ENCODE results near the gene SPTB. TPM values are rescaled to one million over a fixed set of nuclear protein-coding genes. Genes with fewer than 3 reads are reported as not detected.

The SPTB gene
- total RNA-seq, 1 experiment from 2014 or later = 2.3 TPM

DNA sequence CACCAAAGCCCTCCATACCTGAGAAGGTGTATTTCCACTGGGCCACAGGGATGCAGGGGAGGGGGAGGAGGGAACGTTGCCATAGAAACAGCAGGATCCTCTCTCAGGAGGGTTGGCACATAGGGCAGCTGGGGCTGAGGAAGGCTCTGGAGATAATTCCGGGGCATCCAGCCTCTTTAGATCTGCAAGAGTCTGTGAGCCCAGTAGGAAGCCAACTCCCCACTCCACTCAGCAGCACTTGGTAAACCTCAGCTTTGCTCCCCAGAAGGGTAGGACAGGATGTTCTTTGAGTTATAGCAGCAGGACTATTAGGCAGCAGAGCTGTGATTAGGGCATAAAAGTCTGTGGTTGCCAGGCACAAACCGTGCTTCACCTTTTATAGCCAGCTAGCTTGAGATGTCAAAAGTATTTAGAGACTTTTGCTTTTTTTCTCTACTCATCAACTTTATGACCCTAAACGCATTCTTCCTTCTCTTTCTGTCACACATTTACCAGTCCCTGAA, 183.3 kb downstream of the SPTB start:
- DNase-seq = no peak
- Histone ChIP-seq H3K4me1 (ENCODE audit: insufficient read depth, low read length) (peaks cover 14% of the 10 kb centered on the region; the same call in 1 of the 2 replicates), H2BK120ac (ENCODE audit: low read depth, low read length, poor library complexity, severe bottlenecking) (no peak overlapping the region), H3T11ph (ENCODE audit: low read length) (no peak overlapping the region), H3K4me2 (ENCODE audit: insufficient read depth, insufficient read length, low read length) (no peak overlapping the region), H3K56ac (ENCODE audit: insufficient read length, low read depth, low read length) (no peak overlapping the region), H2AK5ac (ENCODE audit: insufficient read length, low read length) (no peak overlapping the region), H3K23me2 (ENCODE audit: insufficient read length, low read depth, low read length, poor library complexity, severe bottlenecking) (no peaks in the 10 kb centered on the region), H3K14ac (ENCODE audit: insufficient read depth, low read length) (no peak overlapping the region; the same call in 1 of the 2 replicates), H3K9me3 (ENCODE audit: control insufficient read depth, low read depth, low read length) (no peaks in the 10 kb centered on the region), H3K27me3 (ENCODE audit: insufficient read depth, low read length) (no peaks in the 10 kb centered on the region), H4K20me1 (ENCODE audit: control insufficient read depth, insufficient read depth, insufficient read length) (no peaks in the 10 kb centered on the region), H3K9ac (ENCODE audit: extremely low read depth, insufficient read length, low read length) (no peak overlapping the region), H4K91ac (ENCODE audit: insufficient read length, low read depth, low read length) (no peak overlapping the region), H3K18ac (ENCODE audit: insufficient read length, low read depth, low read length) (no peak overlapping the region), H2BK20ac (ENCODE audit: low read depth, low read length, poor library complexity, severe bottlenecking) (no peak overlapping the region), H3K79me2 (ENCODE audit: insufficient read depth, low read length) (no peaks in the 10 kb centered on the region), H3K79me1 (ENCODE audit: insufficient read depth, low read depth, low read length, poor library complexity, severe bottlenecking) (no peaks in the 10 kb centered on the region), H3K27ac (ENCODE audit: insufficient read length, low read depth, low read length) (no peak overlapping the region), H2BK15ac (ENCODE audit: low read depth, low read length) (no peak overlapping the region), H2BK5ac (ENCODE audit: insufficient read length, low read length) (no peak overlapping the region), H3K23ac (ENCODE audit: insufficient read length, low read depth, low read length) (no peak overlapping the region), H4K5ac (ENCODE audit: insufficient read length, low read depth, low read length) (no peak overlapping the region), H3K4ac (ENCODE audit: low read depth, low read length) (no peak overlapping the region), H4K8ac (replicated peaks; ENCODE audit: insufficient read length, low read depth, low read length) (no peak overlapping the region), H2BK12ac (ENCODE audit: insufficient read length, low read depth, low read length) (no peak overlapping the region), H2AFZ (ENCODE audit: low read length) (no peak overlapping the region)
- no peak for TF ChIP-seq CTCF (conservative IDR thresholded peaks at IDR 0.05)
- H3K4me3 Mint-ChIP-seq = peak overlapping the region in 1 of 2 experiments; percentile 12; a peak in 1 of 5 replicates
- H3K27ac Mint-ChIP-seq = no peak overlapping the region
- H3K27me3 Mint-ChIP-seq (ENCODE audit: low read depth) = peaks cover 13% of the 10 kb centered on the region
- WGBS (ENCODE audit: extremely low coverage, insufficient read length, low lambda C conversion rate) = no CpG with 5 or more reads among the region's 4 CpGs
- H3K4me1 Mint-ChIP-seq = peaks cover 30 to 39% of the 10 kb centered on the region in 2 experiments
- no peaks in the 10 kb centered on the region for H3K36me3 Mint-ChIP-seq (ENCODE audit: insufficient read depth in 1 of 3, low read depth in 3 of 3)
- peaks cover 0 to 3% of the 10 kb centered on the region in 2 experiments; a peak in 1 of 5 replicates for H3K9me3 Mint-ChIP-seq

Small RNAs within 50 kb of the gene (microRNA-seq; reads per million reads assigned to microRNA genes)
- gene MIR7855 (ENCODE audit: borderline microRNAs expressed) = not detected

Other genes with a start within 250 kb of the SPTB start
- gene PLEKHG3, start 175.5 kb downstream of the SPTB start, total RNA-seq (2021) = 48.5 and 49.5 TPM in 2 replicates
- 49.5 and 58.7 TPM in 2 replicates for gene CHURC1, start 34.5 kb upstream of the SPTB start, total RNA-seq (2021)
- gene GPX2, start 62.8 kb upstream of the SPTB start, total RNA-seq (2021) = 0.79 TPM in 1 of 2 replicates, not detected in the other
- gene RAB15, start 92.4 kb upstream of the SPTB start, total RNA-seq (2021) = 53.7 and 54.3 TPM in 2 replicates
- gene FNTB, start 107.0 kb upstream of the SPTB start, total RNA-seq (2021) = 17.4 and 20.7 TPM in 2 replicates
- gene MAX, start 222.6 kb upstream of the SPTB start, total RNA-seq (2021) = 65.7 and 72.9 TPM in 2 replicates